IPS-18a (cell line): ENCODE results near the gene GOSR1.
"Not testable (repeated sequence)": the region's sequence is repeated elsewhere in the genome, so short reads cannot be mapped to it uniquely, and the experiment has no call there.

Source experiments
- H3K27ac ChIP-seq: one replicate; pipeline ENCODE4 v1.5.1; 2013; ENCODE audit warnings: low read length
- H3K27me3 ChIP-seq: one replicate; pipeline ENCODE4 v1.6.1; 2013; ENCODE audit warnings: mild to moderate bottlenecking, low read length; ENCODE audit not compliant: control insufficient read depth, insufficient read depth
- H3K36me3 ChIP-seq: one replicate; pipeline ENCODE4 v1.6.1; 2013; ENCODE audit warnings: low read depth, low read length; ENCODE audit not compliant: control insufficient read depth
- H3K4me1 ChIP-seq: one replicate; pipeline ENCODE4 v1.6.1; 2013; ENCODE audit warnings: low read depth, low read length; ENCODE audit not compliant: control insufficient read depth
- H3K4me3 ChIP-seq: one replicate; pipeline ENCODE4 v1.5.1; 2013; ENCODE audit warnings: low read length
- H3K9ac ChIP-seq: one replicate; pipeline ENCODE4 v1.6.1; 2013; ENCODE audit warnings: mild to moderate bottlenecking, low read length, moderate library complexity
- H3K9me3 ChIP-seq: one replicate; pipeline ENCODE4 v1.6.1; 2013; ENCODE audit warnings: low read depth, low read length; ENCODE audit not compliant: control insufficient read depth

The GOSR1 gene

DNA sequence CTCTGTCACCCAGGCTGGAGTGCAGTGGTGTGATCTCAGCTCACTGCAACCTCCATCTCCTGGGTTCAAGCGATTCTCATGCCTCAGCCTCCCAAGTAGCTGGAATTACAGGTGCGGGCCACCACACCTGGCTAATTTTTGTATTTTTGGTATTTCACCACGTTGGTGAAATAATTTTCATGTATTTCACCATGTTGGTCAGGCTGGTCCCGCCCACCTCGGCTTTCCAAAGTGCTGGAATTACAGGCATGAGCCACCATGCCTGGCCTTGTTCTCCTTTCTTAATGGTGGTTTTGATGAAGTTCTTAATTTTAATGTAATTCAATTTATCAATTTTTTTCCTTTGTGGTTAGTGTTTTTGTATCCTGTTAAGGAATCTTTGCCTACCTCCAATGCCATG is 51.5 kb downstream of the GOSR1 start:
- not testable (repeated sequence) for H3K4me1 ChIP-seq, H3K4me3 ChIP-seq, H3K9me3 ChIP-seq, H3K27ac ChIP-seq, H3K27me3 ChIP-seq, H3K9ac ChIP-seq, H3K36me3 ChIP-seq

DNA sequence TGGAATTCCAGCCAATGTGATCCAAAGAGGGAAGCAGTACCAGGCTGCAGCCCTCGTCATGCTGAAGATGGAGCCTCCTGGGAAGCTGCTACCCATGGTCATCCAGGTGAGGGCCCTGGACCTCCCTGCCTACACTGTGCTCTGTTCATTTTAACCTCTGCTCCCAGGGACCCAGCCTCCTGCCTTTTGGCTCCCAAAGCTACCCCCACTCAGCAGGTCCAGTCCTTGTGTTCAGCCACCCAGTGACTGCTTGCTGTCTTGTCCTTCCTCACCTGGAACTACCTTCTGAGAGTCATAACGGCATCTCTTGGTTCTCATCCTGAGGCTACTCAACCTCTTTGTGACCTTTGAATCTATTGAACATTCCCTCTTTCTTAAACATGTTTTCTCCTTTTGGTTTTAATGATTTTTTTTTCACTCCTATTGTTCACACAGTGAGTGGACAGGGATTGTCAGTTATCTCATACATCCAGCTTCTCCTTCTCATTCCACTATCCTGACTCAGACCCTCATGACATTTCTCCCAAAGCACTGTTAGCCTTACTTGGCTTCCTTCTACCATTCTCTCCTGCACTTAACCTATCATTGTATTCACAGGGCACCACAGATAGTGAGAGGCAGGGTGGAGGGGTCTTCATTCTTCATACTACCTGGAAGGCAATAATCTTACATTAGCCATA is 53.3 kb downstream of the GOSR1 start:
- Histone ChIP-seq H3K36me3 (no peaks in the 10 kb centered on the region), H3K4me1 (no peaks in the 10 kb centered on the region), H3K9me3 (no peaks in the 10 kb centered on the region), H3K27ac (no peak overlapping the region), H3K27me3 (no peaks in the 10 kb centered on the region), H3K9ac (no peak overlapping the region), H3K4me3 (no peak overlapping the region)

GRCh38 chr17:30532871-30533270 is 55.7 kb downstream of the GOSR1 start:
- H3K9ac ChIP-seq: no peak overlapping the region
- H3K36me3 ChIP-seq: no peaks in the 10 kb centered on the region
- H3K4me1 ChIP-seq: no peaks in the 10 kb centered on the region
- H3K27me3 ChIP-seq: no peaks in the 10 kb centered on the region
- no peak overlapping the region for H3K4me3 ChIP-seq
- H3K27ac ChIP-seq: no peak overlapping the region
- no peaks in the 10 kb centered on the region for H3K9me3 ChIP-seq

DNA sequence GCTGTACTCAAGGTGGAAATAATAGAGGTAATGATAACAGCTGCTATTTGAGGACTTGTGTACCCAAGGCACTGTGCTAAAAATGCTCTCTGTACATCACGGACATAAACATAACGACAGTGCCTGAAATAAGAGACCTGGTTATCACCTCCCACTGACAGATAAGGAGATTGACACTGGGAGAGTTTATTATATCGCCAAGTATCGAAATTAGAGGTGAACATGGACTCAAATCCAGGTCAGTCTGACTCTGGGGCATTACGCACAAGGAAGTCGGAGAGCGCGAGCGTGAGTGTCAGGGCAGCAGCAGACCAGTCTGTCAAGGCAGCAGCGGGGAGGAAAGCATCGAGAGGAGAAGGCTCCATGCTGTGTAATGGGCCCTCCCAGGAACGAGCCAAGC is 57.1 kb downstream of the GOSR1 start:
- no peak overlapping the region for H3K9ac ChIP-seq
- no peak overlapping the region for H3K27ac ChIP-seq
- H3K9me3 ChIP-seq: no peaks in the 10 kb centered on the region
- no peaks in the 10 kb centered on the region for H3K27me3 ChIP-seq
- H3K4me3 ChIP-seq: no peak overlapping the region
- no peaks in the 10 kb centered on the region for H3K36me3 ChIP-seq
- H3K4me1 ChIP-seq: no peaks in the 10 kb centered on the region

GRCh38 chr17:30534938-30535921 is 58.0 kb downstream of the GOSR1 start:
- no peaks in the 10 kb centered on the region for H3K4me1 ChIP-seq
- H3K9me3 ChIP-seq: no peaks in the 10 kb centered on the region
- no peaks in the 10 kb centered on the region for H3K36me3 ChIP-seq
- H3K27ac ChIP-seq: no peak overlapping the region
- no peak overlapping the region for H3K4me3 ChIP-seq
- no peaks in the 10 kb centered on the region for H3K27me3 ChIP-seq
- H3K9ac ChIP-seq: no peak overlapping the region

DNA sequence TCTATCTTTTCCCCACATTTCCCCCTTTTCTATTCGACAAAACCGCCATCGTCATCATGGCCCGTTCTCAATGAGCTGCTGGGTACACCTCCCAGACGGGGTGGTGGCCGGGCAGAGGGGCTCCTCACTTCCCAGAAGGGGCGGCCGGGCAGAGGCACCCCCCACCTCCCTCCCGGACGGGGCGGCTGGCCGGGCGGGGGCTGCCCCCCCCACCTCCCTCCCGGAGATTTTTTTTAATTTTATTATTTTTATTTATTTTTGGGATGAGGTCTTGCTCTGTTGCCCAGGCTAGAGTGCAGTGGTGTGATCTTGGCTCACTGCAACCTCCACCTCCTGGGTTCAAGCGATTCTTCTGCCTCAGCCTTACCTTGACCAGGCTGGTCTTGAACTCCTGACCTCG is 59.6 kb downstream of the GOSR1 start:
- not testable (repeated sequence) for H3K4me3 ChIP-seq, H3K27ac ChIP-seq, H3K36me3 ChIP-seq, H3K9ac ChIP-seq, H3K27me3 ChIP-seq, H3K4me1 ChIP-seq, H3K9me3 ChIP-seq

DNA sequence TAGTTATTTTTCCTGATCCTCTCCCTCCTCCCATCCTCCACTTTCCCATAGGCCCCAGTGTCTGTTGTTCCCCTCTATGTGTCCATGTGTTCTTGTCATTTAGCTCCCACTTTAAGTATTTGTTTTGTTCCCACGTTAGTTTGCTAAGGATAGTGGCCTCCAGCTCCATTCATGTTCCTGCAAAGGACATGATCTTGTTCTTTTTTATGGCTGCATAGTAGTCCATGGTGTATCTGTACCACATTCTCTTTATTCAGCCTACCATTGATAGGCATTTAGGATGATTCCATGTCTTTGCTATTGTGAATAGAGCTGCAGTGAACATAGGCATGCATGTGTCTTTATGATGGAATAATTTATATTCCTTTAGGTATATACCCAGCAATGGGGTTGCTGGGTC is 60.5 kb downstream of the GOSR1 start:
- not testable (repeated sequence) for H3K4me3 ChIP-seq, H3K27me3 ChIP-seq, H3K36me3 ChIP-seq, H3K9me3 ChIP-seq, H3K9ac ChIP-seq, H3K27ac ChIP-seq, H3K4me1 ChIP-seq

DNA sequence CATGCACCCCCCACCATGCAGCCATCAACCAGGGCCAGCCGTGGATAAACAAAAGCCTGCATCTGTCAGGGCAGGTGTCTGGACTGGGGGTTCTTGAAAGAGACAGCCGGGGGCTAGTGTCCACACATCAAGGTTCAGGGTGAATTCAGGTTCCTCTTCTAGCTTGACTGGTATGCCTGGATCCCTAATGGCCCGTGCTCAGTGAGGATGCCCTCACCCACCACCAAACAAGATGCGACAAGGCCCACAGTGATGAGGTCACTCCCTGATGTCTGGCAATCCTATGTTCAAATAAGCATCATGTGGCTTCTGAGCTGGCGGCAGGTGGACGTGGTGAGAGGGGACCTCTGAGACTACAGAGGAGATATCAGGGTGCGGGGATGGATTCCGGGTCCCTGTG is 64.6 kb downstream of the GOSR1 start:
- H3K27me3 ChIP-seq: no peaks in the 10 kb centered on the region
- no peak overlapping the region for H3K9ac ChIP-seq
- H3K36me3 ChIP-seq: no peaks in the 10 kb centered on the region
- no peaks in the 10 kb centered on the region for H3K4me1 ChIP-seq
- H3K27ac ChIP-seq: no peak overlapping the region
- H3K4me3 ChIP-seq: no peak overlapping the region
- H3K9me3 ChIP-seq: no peaks in the 10 kb centered on the region

- Histone ChIP-seq H3K4me3 (no peak overlapping the region), H3K4me1 (no peaks in the 10 kb centered on the region), H3K36me3 (no peaks in the 10 kb centered on the region), H3K27ac (no peak overlapping the region), H3K9me3 (no peaks in the 10 kb centered on the region), H3K9ac (no peak overlapping the region), H3K27me3 (no peaks in the 10 kb centered on the region)
Observed at GRCh38 chr17:30543456-30543855, 66.2 kb downstream of the GOSR1 start.

DNA sequence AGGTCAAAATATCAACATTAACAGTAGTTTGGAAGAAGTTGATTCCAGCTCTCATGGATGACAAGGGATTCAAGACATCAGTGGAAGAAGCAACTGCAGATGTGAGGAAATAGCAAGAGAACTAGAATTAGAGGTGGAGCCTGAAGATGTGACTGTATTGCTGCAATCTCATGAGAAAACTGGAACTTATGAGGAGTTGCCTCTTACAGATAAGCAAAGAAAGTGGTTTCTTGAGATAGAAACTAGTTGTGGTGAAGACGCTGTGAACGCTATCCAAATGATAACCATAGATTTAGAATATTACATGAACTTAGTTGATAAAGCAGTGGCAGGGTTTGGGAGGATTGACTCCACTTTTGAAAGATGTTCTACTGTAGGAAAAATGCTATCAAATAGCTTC is 67.8 kb downstream of the GOSR1 start:
- Histone ChIP-seq H3K36me3 (no peaks in the 10 kb centered on the region), H3K4me1 (no peaks in the 10 kb centered on the region)

DNA sequence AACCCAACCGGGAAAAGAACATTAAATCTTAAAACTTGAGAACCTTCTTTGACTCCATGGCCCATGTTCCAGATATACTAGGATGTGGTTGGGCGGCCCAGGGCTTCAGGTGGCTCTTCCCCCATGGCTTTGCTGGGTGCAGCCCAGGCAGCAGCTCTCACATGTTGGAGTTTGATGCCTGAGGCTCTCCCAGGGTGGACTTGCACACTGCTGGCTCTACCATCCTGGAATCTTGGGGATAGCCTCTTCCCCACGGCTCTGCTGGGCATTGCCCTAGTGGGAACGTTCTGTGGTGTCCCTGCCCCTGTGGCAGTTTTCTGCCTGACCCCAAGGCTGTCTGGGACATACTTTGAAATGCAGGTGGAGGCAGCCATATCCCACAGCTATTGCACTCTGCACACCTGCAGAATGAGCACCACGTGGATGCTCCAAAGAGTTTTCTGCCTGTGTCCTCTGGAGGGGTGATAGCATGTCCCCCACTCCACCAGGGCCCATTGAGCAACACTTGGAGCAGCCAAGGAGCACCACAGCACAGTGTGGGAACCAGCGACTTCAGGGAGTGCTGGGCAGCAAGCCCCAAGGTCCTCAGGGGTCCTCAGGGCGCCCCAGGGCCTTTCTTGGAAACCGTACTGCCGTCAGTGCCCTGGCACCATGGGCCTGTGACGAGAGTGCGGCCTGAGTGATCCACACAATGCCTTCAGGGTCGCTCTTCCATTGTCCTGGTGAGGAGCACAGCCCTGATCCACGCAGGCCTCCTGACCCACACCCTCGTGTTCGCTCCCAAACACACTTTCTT is 70.8 kb downstream of the GOSR1 start:
- Histone ChIP-seq H3K27me3 (no peaks in the 10 kb centered on the region), H3K4me1 (no peaks in the 10 kb centered on the region), H3K9me3 (no peaks in the 10 kb centered on the region), H3K4me3 (no peak overlapping the region), H3K27ac (no peak overlapping the region), H3K9ac (no peak overlapping the region), H3K36me3 (no peaks in the 10 kb centered on the region)

More for the DNA sequence above, 67.8 kb downstream of the GOSR1 start:
- H3K9me3 ChIP-seq: no peaks in the 10 kb centered on the region
- no peaks in the 10 kb centered on the region for H3K27me3 ChIP-seq
- no peak overlapping the region for H3K9ac ChIP-seq
- H3K4me3 ChIP-seq: no peak overlapping the region
- H3K27ac ChIP-seq: no peak overlapping the region
